ENCODE data around the gene JAG2. TPM values are rescaled to one million over a fixed set of nuclear protein-coding genes. Genes with fewer than 3 reads are reported as not detected.

The JAG2 gene
- total RNA-seq, 1 donor from 2014 or later, result 7.0 TPM

- no peak for DNase-seq (ENCODE audit: low spot score)
Observed at GRCh38 chr14:105151084-105151837, 17.3 kb downstream of the JAG2 start.

- DNase-seq (ENCODE audit: low spot score), result no peak
Observed at GRCh38 chr14:105150368-105151083, 18.1 kb downstream of the JAG2 start.

GRCh38 chr14:105150026-105150367, 18.6 kb downstream of the JAG2 start:
- DNase-seq (ENCODE audit: low spot score), result no peak

GRCh38 chr14:105149146-105149781, 19.3 kb downstream of the JAG2 start:
- DNase-seq (ENCODE audit: low spot score), result no peak

GRCh38 chr14:105148604-105149145, 19.9 kb downstream of the JAG2 start:
- no peak for DNase-seq (ENCODE audit: low spot score)

GRCh38 chr14:105147671-105148603, 20.6 kb downstream of the JAG2 start:
- DNase-seq (ENCODE audit: low spot score), result no peak

GRCh38 chr14:105146976-105147635, 21.5 kb downstream of the JAG2 start:
- DNase-seq (ENCODE audit: low spot score), result no peak

GRCh38 chr14:105146181-105146975, 22.2 kb downstream of the JAG2 start:
- DNase-seq (ENCODE audit: low spot score), result no peak

GRCh38 chr14:105145381-105146180, 23.0 kb downstream of the JAG2 start:
- no peak for DNase-seq (ENCODE audit: low spot score)

- DNase-seq (ENCODE audit: low spot score), result no peak
Observed at GRCh38 chr14:105144666-105145380, 23.8 kb downstream of the JAG2 start.

GRCh38 chr14:105144026-105144665, 24.4 kb downstream of the JAG2 start:
- DNase-seq (ENCODE audit: low spot score), result no peak

GRCh38 chr14:105143451-105144025, 25.0 kb downstream of the JAG2 start:
- DNase-seq (ENCODE audit: low spot score), result no peak

- no peak for DNase-seq (ENCODE audit: low spot score)
Observed at GRCh38 chr14:105142651-105143450, 25.7 kb downstream of the JAG2 start.

GRCh38 chr14:105141486-105142281, 26.9 kb downstream of the JAG2 start:
- no peak for DNase-seq (ENCODE audit: low spot score)

GRCh38 chr14:105141026-105141425, 27.6 kb downstream of the JAG2 start:
- no peak for DNase-seq (ENCODE audit: low spot score)

GRCh38 chr14:105140581-105140980, 28.0 kb downstream of the JAG2 start:
- no peak for DNase-seq (ENCODE audit: low spot score)

All from umbilical cord (tissue), 2 donors.